Left forelimb (tissue), 1 donor: Measurements from ENCODE around the gene AHCYL1.

ENCODE experiments used
- DNase-seq: peaks from one replicate; pipeline ENCODE4 v3.0.0-alpha.2; 2018; ENCODE audit warnings: low spot score

The AHCYL1 gene

DNA sequence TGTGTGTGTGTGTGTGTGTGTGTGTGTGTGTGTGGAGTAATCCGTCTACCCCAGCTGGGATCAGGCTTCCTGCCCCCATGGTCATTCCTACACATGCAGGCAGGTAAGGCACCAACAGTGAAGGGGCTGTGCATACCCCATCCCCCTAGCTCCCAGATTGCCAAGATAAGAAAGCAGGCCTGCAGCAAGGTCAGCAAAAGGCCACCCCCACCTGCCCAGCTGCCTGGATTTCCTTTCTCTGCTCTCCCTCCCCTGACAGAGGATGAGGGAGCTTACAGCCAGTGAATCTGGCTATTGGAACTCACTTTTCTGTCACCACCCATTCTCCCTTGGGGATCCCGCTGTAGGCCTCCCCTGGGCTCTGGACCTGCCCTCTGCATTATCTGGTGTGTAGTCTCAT is 78.0 kb downstream of the AHCYL1 start:
- DNase-seq: no peak

- no peak for DNase-seq
Measured at GRCh38 chr1:110063781-110064180, 79.2 kb downstream of the AHCYL1 start.

DNA sequence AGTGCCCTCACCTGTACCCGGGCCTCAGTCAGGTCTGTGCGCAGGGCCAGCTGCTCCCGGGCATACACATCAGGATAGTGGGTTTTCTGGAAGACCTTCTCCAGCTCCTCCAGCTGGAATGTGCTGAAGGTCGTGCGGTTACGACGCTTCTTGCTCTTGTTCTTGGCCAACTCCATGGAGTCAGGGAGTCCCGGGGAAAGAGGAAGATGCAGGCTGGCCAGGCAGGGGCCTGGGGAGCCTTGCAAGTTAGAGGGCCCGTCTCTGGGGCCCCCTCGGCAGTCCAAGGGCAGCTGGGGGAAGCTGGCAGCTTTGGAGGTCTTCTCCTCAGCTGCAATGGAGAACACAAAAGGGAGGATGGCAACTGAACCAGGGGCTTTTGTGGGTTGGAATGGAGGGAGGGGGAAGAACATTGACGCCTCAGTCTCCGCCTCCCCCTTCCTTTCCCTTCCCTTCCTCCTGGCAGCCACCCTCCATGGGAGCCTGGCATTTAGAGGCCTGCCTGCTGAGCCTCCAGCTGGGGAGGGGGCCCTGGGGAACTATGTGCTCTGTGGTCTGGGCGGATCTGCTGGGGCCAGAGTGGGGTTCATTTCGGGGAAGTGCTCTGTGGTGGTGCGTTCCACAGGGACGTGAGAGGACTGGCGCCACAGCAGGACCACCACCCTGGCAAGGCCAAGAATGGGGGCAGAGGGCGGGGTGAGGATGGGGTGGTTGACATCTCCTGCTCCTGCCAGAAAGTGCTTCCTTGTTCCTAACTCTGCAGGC is 80.2 kb downstream of the AHCYL1 start:
- no peak for DNase-seq

DNA sequence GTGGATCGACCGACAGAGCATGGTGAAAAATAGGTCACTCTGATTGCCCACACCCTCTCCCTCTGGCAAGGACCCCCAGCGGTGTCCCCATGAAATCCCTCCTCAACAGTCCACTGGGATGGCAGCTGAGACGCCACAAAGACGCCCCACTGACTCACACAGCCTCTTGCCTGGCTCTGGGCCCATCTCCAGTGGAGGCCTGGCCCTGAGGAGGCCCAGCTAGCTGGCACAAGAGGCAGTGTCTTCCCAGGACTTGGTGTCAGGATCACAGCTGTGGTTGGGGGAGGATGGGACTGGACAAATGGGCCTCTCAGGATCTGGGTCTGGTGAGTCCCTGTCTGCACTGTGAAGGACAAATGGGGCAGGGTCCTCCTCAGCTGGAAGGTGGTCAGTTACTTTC is 81.3 kb downstream of the AHCYL1 start:
- no peak for DNase-seq

GRCh38 chr1:110067479-110067892 is 82.9 kb downstream of the AHCYL1 start:
- DNase-seq: no peak

DNA sequence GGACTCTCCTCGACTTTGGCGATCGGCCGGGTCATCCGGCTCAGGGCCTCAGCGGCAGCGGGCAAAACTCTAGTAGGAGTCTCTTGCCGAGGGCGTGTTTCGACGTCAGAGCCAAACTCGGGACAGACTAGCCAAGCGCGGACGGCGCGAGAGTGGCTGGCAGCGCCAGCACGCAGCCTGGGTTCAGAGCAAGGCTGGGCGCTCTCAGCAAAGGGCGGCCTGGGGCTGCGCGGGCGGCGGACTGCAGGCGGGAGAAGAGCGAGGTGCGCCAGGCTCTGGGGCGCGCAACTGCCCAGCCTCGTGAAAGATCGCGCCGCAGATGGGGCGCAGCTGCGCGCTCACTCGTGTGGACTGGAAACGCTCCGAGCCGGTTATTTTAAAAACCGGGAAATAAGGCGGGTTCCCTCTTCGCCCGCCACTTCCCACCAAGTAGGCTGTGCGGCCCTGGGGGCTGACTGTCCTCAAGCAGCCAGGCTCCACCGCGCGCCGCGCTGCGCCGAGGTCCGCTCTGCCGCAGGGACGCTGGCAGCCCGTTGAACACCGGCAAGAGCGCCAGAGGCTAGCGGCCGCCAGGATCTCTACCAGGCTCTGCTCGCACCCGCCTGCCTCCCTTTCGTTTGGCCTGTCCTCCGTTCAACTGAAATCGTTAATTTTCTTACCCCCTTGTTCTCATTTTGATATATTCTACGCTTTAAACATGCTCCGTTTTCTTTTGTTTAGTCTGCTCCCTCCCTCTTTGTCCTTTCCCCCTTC is 83.5 kb downstream of the AHCYL1 start:
- no peak for DNase-seq

- no peak for DNase-seq
Measured at GRCh38 chr1:110068646-110069403, 84.3 kb downstream of the AHCYL1 start.

DNA sequence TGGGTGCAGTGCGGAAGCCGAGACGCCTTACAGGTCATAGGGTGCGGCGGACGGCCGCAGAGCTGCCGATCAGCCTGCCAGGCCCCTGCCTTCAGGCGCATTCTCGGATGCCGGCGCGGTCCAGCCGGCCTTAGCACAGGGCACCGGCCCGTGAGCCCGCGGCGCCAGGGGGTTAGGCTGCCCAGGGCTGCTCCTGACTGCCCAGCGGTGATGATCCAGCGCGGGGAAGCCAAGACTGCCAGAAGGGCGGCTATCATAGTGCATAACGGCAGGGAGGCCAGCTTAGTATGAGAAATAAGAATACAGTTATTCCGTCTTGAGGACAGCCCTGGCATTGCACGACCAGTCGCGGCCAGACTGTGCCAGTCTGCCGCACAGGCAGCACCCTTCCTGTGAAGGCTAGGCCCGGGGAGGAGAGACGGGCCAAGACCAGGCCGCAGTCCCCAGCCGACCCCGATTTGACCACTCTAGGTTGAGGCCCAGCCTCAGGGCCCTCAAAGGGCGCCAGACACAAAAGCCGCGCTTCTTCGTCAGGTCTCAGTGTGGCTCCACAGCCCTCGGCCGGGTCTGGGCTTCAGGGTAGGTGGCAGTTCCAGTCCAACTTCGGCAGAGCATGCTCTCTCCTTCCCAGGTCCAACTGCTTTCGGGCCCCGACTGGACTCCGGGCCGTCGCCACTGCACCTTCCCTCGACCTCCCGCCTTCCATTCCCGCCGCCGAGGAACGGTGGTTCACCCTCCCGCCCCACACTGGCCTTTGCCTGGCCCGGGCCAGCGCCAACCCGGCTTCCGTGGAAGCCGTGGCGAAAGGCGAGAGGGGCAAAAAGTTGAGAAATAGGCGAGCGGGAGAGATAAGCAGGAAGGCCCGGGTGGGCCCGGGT is 85.1 kb downstream of the AHCYL1 start:
- DNase-seq: no peak

GRCh38 chr1:110070282-110070669 is 85.7 kb downstream of the AHCYL1 start:
- DNase-seq: no peak

- DNase-seq: no peak
Measured at GRCh38 chr1:110070671-110071242, 86.2 kb downstream of the AHCYL1 start, which contains the start of gene ALX3. Gene ALX3 (minus strand): TSS chr1:110070672. CDS start chr1:110070612, 60 bp downstream.
